Tibial nerve (tissue), 4 donors: ENCODE data around the gene TXLNB.

Source experiments
- CTCF ChIP-seq, 5 experiments: fragments of 200-600 bp in 3 of 5; fragments of 450-650 bp in 2 of 5; sonication (generic) in 3 of 5; IDR thresholded peaks; one replicate each; pipeline ENCODE4 v1.5.1; 2016 to 2019; ENCODE audit warnings: antibody characterized with exemption in 5 of 5, mild to moderate bottlenecking in 3 of 5, moderate library complexity in 2 of 5
- EP300 ChIP-seq, 2 donors: sonication (generic); formaldehyde crosslinking; IDR thresholded peaks; one replicate each; pipeline ENCODE4 v1.6.1; 2017; ENCODE audit warnings: antibody characterized with exemption in 2 of 2, mild to moderate bottlenecking in 1 of 2
- POLR2A ChIP-seq, 2 donors: fragments of 450-650 bp; IDR thresholded peaks; one replicate each; pipeline ENCODE4 v1.6.1; 2017; ENCODE audit warnings: antibody characterized with exemption in 2 of 2, mild to moderate bottlenecking in 2 of 2, moderate library complexity in 2 of 2

GRCh38 chr6:139248911-139249310, 42.9 kb downstream of the TXLNB start:
- TF ChIP-seq CTCF (IDR thresholded peaks at IDR 0.05) (no peak), POLR2A (IDR thresholded peaks at IDR 0.05) (no peak), EP300 (IDR thresholded peaks at IDR 0.05) (no peak)
